ENCODE measurements around the gene RAPSN. TPM values are rescaled to one million over a fixed set of nuclear protein-coding genes. Genes with fewer than 3 reads are reported as not detected.

Gene RAPSN
- polyA plus RNA-seq, 1 donor from 2014 or later, result not detected

DNA sequence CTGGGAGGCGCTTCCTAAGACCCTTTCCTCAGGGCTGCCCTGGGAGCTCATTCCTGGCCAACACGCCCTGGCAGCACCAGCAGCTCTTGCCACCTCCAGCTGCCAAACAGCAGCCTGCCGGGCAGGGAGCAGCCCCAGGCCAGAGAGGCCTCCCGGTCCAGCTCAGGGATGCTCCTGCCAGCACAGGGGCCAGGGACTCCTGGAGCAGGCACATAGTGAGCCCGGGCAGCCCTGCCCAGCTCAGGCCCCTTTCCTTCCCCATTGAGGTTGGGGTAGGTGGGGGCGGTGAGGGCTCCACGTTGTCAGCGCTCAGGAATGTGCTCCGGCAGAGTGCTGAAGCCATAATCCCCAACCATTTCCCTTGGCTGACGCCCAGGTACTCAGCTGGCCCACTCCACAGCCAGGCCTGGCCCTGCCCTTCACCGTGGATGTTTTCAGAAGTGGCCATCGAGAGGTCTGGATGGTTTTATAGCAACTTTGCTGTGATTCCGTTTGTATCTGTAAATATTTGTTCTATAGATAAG is 32.9 kb downstream of the RAPSN start:
- no peaks in the 10 kb centered on the region for H3F3A ChIP-seq (ENCODE audit: insufficient read depth, low read length, poor library complexity, severe bottlenecking)
- no peaks in the 10 kb centered on the region for H3K27me3 ChIP-seq (ENCODE audit: insufficient read depth, low read depth, low read length)
- no peaks in the 10 kb centered on the region for H3K9me2 ChIP-seq (ENCODE audit: insufficient read depth, low read length)
- no peak overlapping the region for H2AFZ ChIP-seq (ENCODE audit: low read depth, low read length)
- no peaks in the 10 kb centered on the region for H3K36me3 ChIP-seq (ENCODE audit: insufficient read depth, low read length)
- no peak overlapping the region for H3K4me2 ChIP-seq (ENCODE audit: low read length)
- no peaks in the 10 kb centered on the region for H3K79me2 ChIP-seq (replicated peaks; ENCODE audit: insufficient read depth, low read length)
- H3K4me3 ChIP-seq (ENCODE audit: low read length), result no peak overlapping the region
- no peak overlapping the region for H3K9ac ChIP-seq (ENCODE audit: low read length)
- no peaks in the 10 kb centered on the region for H4K20me1 ChIP-seq (ENCODE audit: insufficient read depth)
- TF ChIP-seq TAF1 (IDR thresholded peaks at IDR 0.05; ENCODE audit: low read depth), result no peak
- peak; percentile 2 for TF ChIP-seq POLR2AphosphoS5 (IDR thresholded peaks at IDR 0.05)
- no peak overlapping the region for H3K27ac ChIP-seq (ENCODE audit: low read length)
- no peaks in the 10 kb centered on the region for H3K9me3 ChIP-seq (ENCODE audit: low read length)

DNA sequence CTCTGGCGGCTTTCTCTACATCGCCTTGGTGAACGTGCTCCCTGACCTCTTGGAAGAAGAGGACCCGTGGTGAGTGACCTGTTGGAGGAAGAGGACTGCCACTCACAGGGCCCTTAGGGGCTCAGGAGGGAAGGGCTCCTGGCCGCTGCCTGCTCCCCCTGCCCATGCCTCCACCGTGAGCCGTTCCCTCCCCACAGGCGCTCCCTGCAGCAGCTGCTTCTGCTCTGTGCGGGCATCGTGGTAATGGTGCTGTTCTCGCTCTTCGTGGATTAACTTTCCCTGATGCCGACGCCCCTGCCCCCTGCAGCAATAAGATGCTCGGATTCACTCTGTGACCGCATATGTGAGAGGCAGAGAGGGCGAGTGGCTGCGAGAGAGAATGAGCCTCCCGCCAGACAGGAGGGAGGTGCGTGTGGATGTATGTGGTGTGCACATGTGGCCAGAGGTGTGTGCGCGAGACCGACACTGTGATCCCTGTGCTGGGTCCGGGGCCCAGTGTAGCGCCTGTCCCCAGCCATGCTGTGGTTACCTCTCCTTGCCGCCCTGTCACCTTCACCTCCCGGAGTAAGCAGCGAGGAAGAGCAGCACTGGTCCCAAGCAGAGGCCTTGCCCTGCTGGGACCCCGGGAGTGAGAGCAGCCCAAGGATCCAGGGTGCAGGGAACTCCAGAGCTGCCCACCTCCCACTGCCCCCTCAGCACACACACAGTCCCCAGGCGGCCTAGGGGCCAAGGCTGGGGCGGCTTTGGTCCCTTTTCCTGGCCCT is 33.7 kb downstream of the RAPSN start:
- no peaks in the 10 kb centered on the region for H3K79me2 ChIP-seq (replicated peaks; ENCODE audit: insufficient read depth, low read length)
- H3K4me2 ChIP-seq (ENCODE audit: low read length), result no peak overlapping the region
- no peaks in the 10 kb centered on the region for H3K9me3 ChIP-seq (ENCODE audit: low read length)
- H3K27ac ChIP-seq (ENCODE audit: low read length), result no peak overlapping the region
- no peaks in the 10 kb centered on the region for H3K36me3 ChIP-seq (ENCODE audit: insufficient read depth, low read length)
- H2AFZ ChIP-seq (ENCODE audit: low read depth, low read length), result no peak overlapping the region
- H4K20me1 ChIP-seq (ENCODE audit: insufficient read depth), result no peaks in the 10 kb centered on the region
- no peak overlapping the region for H3K9ac ChIP-seq (ENCODE audit: low read length)
- H3F3A ChIP-seq (ENCODE audit: insufficient read depth, low read length, poor library complexity, severe bottlenecking), result no peaks in the 10 kb centered on the region
- H3K27me3 ChIP-seq (ENCODE audit: insufficient read depth, low read depth, low read length), result no peaks in the 10 kb centered on the region
- TF ChIP-seq MXI1 (conservative IDR thresholded peaks at IDR 0.05; ENCODE audit: poor library complexity, severe bottlenecking) (no peak), SMC3 (conservative IDR thresholded peaks at IDR 0.05; ENCODE audit: poor library complexity) (no peak)
- TF ChIP-seq, protein P1, sequence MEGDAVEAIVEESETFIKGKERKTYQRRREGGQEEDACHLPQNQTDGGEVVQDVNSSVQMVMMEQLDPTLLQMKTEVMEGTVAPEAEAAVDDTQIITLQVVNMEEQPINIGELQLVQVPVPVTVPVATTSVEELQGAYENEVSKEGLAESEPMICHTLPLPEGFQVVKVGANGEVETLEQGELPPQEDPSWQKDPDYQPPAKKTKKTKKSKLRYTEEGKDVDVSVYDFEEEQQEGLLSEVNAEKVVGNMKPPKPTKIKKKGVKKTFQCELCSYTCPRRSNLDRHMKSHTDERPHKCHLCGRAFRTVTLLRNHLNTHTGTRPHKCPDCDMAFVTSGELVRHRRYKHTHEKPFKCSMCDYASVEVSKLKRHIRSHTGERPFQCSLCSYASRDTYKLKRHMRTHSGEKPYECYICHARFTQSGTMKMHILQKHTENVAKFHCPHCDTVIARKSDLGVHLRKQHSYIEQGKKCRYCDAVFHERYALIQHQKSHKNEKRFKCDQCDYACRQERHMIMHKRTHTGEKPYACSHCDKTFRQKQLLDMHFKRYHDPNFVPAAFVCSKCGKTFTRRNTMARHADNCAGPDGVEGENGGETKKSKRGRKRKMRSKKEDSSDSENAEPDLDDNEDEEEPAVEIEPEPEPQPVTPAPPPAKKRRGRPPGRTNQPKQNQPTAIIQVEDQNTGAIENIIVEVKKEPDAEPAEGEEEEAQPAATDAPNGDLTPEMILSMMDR (IDR thresholded peaks at IDR 0.05; ENCODE audit: poor library complexity, severe bottlenecking), result no peak
- H3K9me2 ChIP-seq (ENCODE audit: insufficient read depth, low read length), result no peaks in the 10 kb centered on the region
- no peak overlapping the region for H3K4me3 ChIP-seq (ENCODE audit: low read length)

DNA sequence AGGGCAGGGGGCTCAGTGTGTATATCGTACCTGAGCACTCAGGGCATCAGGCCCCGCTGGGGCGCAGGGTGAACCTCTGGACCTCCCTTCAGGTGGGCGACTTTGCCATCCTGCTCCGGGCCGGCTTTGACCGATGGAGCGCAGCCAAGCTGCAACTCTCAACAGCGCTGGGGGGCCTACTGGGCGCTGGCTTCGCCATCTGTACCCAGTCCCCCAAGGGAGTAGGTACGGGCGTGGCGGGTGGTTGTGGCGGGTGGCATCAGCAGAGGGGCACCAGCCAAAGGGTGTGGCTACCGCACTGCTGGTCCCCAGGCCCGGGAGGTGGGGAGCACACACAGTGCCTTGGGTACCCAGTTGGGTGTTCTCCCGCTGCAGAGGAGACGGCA is 34.3 kb downstream of the RAPSN start:
- TF ChIP-seq EP300 (conservative IDR thresholded peaks at IDR 0.05; ENCODE audit: poor library complexity, severe bottlenecking) (no peak), MXI1 (conservative IDR thresholded peaks at IDR 0.05; ENCODE audit: poor library complexity, severe bottlenecking) (no peak), POLR2AphosphoS5 (IDR thresholded peaks at IDR 0.05) (no peak)
- no peak overlapping the region for H3K4me3 ChIP-seq (ENCODE audit: low read length)
- no peak overlapping the region for H2AFZ ChIP-seq (ENCODE audit: low read depth, low read length)
- H3K36me3 ChIP-seq (ENCODE audit: insufficient read depth, low read length), result no peaks in the 10 kb centered on the region
- H3K4me2 ChIP-seq (ENCODE audit: low read length), result no peak overlapping the region
- no peaks in the 10 kb centered on the region for H3K9me2 ChIP-seq (ENCODE audit: insufficient read depth, low read length)
- no peak overlapping the region for H3K9ac ChIP-seq (ENCODE audit: low read length)
- no peaks in the 10 kb centered on the region for H3K9me3 ChIP-seq (ENCODE audit: low read length)
- H3K27ac ChIP-seq (ENCODE audit: low read length), result no peak overlapping the region
- H4K20me1 ChIP-seq (ENCODE audit: insufficient read depth), result no peaks in the 10 kb centered on the region
- no peaks in the 10 kb centered on the region for H3F3A ChIP-seq (ENCODE audit: insufficient read depth, low read length, poor library complexity, severe bottlenecking)
- no peaks in the 10 kb centered on the region for H3K27me3 ChIP-seq (ENCODE audit: insufficient read depth, low read depth, low read length)
- H3K79me2 ChIP-seq (replicated peaks; ENCODE audit: insufficient read depth, low read length), result no peaks in the 10 kb centered on the region

All from neural cell (in vitro differentiated cells).